ENCODE data around the gene PERCC1.

Gene PERCC1

DNA sequence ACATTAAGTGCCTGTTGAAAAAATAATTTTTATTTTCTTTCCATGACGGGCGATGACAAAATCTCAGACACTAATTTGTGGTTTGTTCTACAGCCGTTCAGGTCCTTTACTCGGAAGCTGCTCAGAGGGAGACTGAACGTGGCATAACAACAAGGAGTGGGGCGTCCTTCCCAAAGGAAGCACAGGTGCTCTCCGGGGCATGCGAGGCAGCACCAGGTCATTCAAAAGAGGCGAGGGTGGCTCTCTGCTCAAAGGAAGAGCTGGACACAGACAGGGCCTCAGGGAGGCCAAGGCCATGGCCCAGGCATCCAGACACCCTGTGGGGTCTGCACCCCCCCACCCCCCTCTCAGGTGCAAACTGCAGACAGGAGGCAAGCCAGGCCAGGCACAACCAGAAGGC is 32.5 kb upstream of the PERCC1 start:
- no peak overlapping the region for H3K4me3 ChIP-seq (ENCODE audit: control insufficient read depth, low read depth, low read length)
- TF ChIP-seq, protein P1, sequence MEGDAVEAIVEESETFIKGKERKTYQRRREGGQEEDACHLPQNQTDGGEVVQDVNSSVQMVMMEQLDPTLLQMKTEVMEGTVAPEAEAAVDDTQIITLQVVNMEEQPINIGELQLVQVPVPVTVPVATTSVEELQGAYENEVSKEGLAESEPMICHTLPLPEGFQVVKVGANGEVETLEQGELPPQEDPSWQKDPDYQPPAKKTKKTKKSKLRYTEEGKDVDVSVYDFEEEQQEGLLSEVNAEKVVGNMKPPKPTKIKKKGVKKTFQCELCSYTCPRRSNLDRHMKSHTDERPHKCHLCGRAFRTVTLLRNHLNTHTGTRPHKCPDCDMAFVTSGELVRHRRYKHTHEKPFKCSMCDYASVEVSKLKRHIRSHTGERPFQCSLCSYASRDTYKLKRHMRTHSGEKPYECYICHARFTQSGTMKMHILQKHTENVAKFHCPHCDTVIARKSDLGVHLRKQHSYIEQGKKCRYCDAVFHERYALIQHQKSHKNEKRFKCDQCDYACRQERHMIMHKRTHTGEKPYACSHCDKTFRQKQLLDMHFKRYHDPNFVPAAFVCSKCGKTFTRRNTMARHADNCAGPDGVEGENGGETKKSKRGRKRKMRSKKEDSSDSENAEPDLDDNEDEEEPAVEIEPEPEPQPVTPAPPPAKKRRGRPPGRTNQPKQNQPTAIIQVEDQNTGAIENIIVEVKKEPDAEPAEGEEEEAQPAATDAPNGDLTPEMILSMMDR (IDR thresholded peaks at IDR 0.05; ENCODE audit: control insufficient read depth, insufficient read depth, low read depth, low read length, missing control alignments): no peak
- DNase-seq (ENCODE audit: low read depth): no peak

DNA sequence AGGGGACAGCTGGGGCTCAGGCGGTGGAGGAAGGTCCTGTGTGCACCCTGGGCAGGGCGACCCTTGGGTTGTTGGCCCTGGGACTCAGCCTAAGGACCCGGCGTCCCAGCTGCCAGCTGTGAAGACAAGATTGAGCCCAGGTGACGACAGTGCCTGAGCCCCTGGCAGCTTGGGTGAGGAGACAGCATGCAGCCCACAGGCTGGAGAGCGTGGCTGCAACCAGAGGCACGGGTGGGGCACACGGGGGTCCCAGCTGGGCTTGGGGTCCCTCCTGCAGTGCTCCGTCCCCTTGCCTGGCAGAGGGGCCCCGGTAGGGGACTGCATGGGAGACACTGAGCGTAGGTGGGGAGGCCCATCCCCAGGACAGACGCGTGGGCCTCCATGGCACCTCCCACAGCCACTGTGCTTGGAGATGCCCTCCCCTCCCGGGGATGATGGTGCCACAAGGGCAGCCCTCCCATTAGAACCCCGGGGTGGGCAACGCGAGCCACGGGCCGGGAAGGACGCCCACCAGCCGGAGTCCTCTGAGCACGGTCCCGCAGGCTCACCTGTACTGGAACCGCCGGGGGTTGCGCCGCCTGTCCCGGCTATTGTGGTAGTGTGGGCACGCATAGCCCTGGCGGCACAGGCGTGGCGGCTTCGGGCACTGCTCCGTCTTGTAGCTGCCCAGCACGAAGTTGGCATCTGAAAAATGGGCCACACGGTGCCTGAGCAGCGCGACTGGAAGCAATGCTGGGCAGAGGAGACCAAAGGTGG is 31.9 kb upstream of the PERCC1 start:
- no peak for DNase-seq (ENCODE audit: low read depth)
- TF ChIP-seq, protein P1 (IDR thresholded peaks at IDR 0.05; ENCODE audit: control insufficient read depth, insufficient read depth, low read depth, low read length, missing control alignments): no peak
- H3K4me3 ChIP-seq (ENCODE audit: control insufficient read depth, low read depth, low read length): no peak overlapping the region

DNA sequence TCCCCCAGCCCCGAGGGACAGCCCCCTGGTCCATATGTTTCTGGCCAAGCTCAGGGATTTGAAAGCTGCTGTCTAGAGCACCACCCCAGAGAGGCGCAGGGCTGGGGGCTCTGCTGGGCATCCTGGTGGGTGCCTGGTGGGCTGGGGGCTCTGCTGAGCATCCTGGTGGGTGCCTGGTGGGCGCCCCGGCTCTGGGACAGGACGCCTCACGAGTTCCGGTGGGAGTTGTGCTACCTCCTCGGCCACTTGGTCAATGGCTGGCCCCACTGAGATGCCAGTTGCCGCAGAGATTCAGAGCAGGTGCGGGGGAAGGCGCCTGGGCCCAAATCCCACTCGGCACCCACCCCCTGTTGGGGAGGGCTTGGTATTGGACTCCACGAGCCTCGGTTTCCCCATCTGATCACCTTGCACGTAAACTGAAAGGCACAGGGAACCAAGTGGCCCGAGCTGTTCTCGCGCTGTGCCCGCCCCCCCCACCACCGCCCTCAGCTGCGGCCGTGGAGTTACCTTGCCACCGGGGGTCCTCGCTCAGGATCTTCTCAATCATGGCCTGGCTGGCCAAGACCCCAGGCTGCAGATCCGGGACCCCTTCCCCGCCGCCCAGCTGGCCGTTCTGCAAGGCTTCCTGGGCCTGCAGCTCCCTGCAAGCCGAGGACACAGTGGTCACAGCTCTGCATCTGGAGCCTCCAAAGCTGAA is 29.7 kb upstream of the PERCC1 start:
- TF ChIP-seq, protein P1 (IDR thresholded peaks at IDR 0.05; ENCODE audit: control insufficient read depth, insufficient read depth, low read depth, low read length, missing control alignments): no peak
- no peak overlapping the region for H3K4me3 ChIP-seq (ENCODE audit: control insufficient read depth, low read depth, low read length)
- DNase-seq (ENCODE audit: low read depth): no peak

DNA sequence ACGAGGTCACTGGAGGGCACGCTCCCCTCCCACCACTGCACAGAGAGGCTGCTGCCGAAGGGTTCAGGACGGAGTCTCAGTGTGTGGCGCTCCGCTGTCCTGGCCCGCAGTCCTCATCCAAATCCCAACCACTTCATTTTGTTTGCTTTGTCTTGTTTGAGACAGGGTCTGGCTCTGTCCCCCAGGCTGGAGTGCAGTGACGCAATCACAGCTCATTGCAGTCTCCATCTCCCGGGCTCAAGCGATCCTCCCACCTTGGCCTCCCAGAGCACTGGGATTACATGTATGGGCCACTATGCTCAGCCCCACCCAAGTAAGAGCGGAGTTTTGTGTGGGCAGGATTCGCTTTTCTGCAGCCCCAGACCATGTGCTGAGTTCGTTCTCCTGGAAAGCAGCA is 29.1 kb upstream of the PERCC1 start:
- no peak overlapping the region for H3K4me3 ChIP-seq (ENCODE audit: control insufficient read depth, low read depth, low read length)
- TF ChIP-seq, protein P1 (IDR thresholded peaks at IDR 0.05; ENCODE audit: control insufficient read depth, insufficient read depth, low read depth, low read length, missing control alignments): no peak
- no peak for DNase-seq (ENCODE audit: low read depth)

DNA sequence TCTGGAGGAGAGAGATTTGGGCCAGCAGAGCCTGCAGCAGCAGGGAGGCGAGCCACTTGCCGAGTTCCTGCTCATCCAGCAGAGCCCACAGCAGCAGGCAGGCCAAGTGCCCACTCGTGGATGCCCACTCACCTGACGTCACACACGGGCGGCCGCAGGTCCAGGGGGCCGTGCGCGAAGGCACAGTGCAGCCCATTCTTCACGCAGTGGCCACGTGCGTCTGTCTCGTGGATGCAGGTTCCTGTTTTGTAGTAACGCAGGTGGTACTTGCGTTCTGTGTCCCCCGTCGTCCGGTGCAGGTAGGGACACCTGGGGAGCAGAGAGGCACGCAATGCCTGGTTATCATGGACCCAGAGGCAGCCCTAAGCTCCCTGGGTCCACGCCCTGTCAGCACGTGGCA is 27.8 kb upstream of the PERCC1 start:
- DNase-seq (ENCODE audit: low read depth): no peak
- TF ChIP-seq, protein P1 (IDR thresholded peaks at IDR 0.05; ENCODE audit: control insufficient read depth, insufficient read depth, low read depth, low read length, missing control alignments): no peak
- H3K4me3 ChIP-seq (ENCODE audit: control insufficient read depth, low read depth, low read length): no peak overlapping the region

DNA sequence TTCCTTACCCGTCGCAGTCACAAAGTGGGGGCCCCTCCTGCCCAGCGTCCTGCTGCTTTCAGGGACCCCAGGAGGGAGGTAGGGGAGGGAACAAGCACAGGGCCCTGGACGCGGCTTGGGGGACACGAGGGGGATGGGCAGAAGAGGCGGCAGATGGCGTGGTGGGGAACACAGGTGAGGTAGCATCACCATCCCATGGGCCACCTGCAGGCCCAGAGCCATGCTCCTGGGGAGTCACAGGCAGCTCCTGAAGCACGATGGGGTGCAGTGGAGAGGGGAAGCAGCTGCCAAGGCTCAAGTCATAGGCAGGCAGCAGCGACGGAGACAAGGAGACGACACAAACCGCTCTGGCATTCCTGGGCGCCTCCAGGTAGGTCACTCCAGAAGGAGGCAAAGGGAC is 27.1 kb upstream of the PERCC1 start:
- H3K4me3 ChIP-seq (ENCODE audit: control insufficient read depth, low read depth, low read length): no peak overlapping the region
- DNase-seq (ENCODE audit: low read depth): no peak
- TF ChIP-seq, protein P1 (IDR thresholded peaks at IDR 0.05; ENCODE audit: control insufficient read depth, insufficient read depth, low read depth, low read length, missing control alignments): no peak
